OCI-M2 (cell line): Measurements from ENCODE around the gene PSMD9.

ENCODE experiments used
- DNase-seq: peaks from one replicate; lab custom pipeline; 2025; ENCODE audit not compliant: unreplicated experiment; lab: John Stamatoyannopoulos, UW

Gene PSMD9

GRCh38 chr12:121949648-121950397, 61.2 kb downstream of the PSMD9 start:
- DNase-seq: no peak

GRCh38 chr12:121953117-121953692, 64.6 kb downstream of the PSMD9 start:
- no peak for DNase-seq

- no peak for DNase-seq
Measured at GRCh38 chr12:121953695-121954094, 65.1 kb downstream of the PSMD9 start.

GRCh38 chr12:121955258-121956237, 67.0 kb downstream of the PSMD9 start:
- no peak for DNase-seq

- no peak for DNase-seq
Measured at GRCh38 chr12:121957861-121958515, 69.4 kb downstream of the PSMD9 start.

GRCh38 chr12:121958541-121959240, 70.1 kb downstream of the PSMD9 start:
- DNase-seq: no peak

GRCh38 chr12:121960541-121960940, 72.0 kb downstream of the PSMD9 start:
- DNase-seq: no peak

- DNase-seq: no peak
Measured at GRCh38 chr12:121961195-121961879, 72.7 kb downstream of the PSMD9 start.

- no peak for DNase-seq
Measured at GRCh38 chr12:121963341-121964018, 74.9 kb downstream of the PSMD9 start.

- no peak for DNase-seq
Measured at GRCh38 chr12:121964813-121965643, 76.4 kb downstream of the PSMD9 start.

GRCh38 chr12:121966959-121967358, 78.4 kb downstream of the PSMD9 start:
- DNase-seq: no peak
